ENCODE results near the gene ZEB2.

Gene ZEB2

DNA sequence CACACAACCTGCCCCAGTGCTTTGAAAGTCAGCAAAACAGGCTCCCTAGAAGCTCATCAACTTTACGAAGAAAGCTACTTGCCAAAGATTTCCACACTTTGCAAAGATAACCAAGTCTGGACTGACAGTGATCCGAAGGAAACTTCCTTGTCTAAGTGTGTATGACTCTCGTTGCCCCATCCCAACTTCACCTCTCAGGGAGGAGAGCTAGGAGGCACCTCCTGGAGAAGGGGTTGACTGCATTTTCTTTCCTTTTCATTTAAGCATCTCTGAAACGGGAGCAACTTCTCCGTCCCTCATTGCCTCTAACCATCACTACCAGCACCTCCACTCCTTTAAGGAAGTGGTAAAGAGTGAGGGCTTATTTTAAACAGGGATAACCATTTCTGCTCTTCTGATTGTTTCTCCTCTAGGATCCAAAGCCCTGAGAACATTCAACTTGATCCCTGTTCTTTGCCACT, 7.0 kb downstream of the ZEB2 start:
- DNase-seq (ENCODE audit: low spot score): no peak

GRCh38 chr2:144512470-144512869, 7.4 kb downstream of the ZEB2 start:
- no peak for DNase-seq (ENCODE audit: low spot score)

DNA sequence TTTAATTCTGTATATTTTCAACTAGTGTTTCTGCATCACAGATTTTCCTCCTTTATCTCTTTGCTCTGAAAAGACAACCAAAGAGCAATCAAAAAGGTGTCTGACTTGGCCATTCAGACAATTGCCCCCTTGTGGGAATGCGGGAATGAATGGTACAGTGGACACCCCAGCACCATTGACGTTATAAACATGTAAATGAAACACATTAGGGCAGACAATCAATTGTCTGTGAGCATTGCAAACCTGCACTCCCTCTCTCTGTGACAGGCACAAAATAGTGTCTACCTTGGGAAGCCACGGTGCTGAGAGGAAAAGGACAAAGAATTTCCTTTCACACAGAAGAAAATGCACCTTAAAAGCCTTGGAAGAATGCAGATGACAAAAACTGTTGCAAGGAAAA, 8.0 kb downstream of the ZEB2 start:
- no peak for DNase-seq (ENCODE audit: low spot score)

- no peak for DNase-seq (ENCODE audit: low spot score)
Observed at GRCh38 chr2:144511226-144511810, 8.6 kb downstream of the ZEB2 start.

DNA sequence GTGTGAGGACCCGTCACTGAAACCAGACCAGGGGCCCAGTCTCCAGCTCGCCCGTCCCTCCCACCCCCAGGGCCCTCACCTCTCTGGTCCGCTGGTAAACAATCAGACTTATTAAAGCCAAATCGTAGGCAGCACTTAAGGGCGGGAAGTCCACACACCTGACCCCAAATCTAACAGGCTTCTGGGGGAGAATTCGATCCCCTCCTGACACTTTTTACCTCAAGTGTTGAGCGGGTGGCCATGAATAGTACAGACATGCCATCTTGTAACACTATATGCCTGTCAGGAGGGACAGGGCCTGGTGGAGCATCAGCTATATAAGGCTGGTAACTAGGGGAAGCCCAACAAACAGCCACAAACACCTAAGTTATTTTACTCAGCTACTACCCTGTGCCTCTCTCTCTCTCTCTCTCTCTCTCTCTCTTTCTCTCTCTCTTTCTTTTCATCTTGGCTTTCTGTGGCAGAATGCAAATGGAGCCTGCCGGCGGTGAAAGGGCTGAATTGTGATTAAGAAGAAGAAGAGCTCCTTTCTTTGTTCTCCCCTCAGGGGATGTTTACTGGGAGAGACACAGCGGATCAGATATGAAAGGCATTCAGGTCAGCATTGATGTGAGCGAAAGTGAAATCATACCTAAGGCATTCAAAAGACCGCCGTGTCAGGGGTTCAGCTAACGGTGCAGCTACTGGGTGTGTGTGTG, 9.5 kb downstream of the ZEB2 start:
- DNase-seq (ENCODE audit: low spot score): no peak

GRCh38 chr2:144509879-144510221, 10.1 kb downstream of the ZEB2 start:
- DNase-seq (ENCODE audit: low spot score): no peak

DNA sequence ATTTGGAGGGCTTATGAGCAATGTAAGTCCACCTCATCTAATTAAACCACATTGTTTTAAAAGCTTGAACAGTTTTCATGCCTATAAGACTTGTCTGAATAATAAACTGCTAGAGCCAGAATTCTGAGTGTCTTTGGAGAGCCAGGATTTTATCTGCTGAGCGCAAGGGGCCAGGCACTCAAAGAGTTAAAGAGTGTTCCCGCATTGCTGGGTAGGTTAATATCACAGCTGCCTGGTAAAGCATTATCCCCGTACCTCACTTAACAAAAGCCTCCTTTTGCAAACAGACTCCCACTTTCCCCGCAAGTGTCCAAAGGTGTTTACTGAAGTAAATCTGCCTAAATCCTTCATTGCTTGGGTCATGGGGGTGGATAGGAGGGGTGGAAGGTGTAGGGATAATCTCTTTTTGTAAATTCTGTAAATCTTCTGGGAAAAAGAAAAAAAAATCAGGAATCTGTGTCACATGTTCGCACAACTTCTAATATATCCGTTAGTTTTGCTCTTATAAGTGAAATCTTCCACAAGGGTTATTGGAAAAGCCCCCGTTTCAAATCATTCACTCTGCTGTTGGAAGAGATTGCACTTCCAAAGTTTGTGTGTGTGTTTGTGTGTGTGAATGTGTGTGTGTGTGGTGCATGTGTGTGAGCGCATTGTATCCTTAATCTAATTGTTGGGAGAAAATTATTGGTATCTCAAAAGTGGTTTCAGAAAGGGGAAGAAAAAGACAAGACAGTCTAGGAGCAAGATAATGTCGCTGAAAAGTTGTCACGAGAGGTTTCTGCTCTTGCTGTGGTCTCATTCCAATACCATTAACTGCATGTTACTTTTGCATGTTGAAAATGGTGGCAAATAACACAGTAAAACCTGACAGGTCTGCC, 10.7 kb downstream of the ZEB2 start:
- DNase-seq (ENCODE audit: low spot score): no peak

DNA sequence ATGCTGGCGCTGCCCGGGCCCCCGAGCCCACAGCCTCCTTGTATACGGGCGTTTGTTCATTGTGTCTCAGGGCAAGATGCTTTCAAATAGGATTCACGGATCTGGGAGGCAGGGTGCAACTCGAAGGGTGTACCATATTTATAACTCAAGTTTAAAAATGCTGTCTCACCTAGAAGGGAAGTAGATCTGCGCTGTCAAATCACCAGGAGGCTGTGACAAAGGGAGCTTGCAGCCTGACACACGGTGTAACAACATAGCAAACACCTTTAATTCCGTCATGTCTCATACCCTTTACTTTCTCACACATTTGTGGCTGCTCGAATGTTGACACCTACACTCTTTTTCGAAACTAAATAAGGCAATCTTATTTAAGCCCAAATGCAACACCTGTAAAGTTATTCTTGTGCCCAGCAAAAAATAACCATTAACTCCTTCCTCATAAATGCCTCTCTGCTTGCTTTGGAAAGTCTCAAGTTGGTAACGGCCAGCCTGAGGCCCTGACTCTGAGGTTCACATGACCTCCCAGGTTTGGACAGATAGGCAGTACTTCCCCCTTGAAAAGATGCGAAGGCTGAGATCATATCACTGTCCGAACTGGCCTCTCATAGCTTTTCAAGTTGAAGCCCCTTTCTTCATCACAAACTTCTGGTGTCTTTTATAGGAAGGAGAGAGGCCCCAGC, 11.6 kb downstream of the ZEB2 start:
- no peak for DNase-seq (ENCODE audit: low spot score)

GRCh38 chr2:144507441-144508171, 12.3 kb downstream of the ZEB2 start:
- no peak for DNase-seq (ENCODE audit: low spot score)

DNA sequence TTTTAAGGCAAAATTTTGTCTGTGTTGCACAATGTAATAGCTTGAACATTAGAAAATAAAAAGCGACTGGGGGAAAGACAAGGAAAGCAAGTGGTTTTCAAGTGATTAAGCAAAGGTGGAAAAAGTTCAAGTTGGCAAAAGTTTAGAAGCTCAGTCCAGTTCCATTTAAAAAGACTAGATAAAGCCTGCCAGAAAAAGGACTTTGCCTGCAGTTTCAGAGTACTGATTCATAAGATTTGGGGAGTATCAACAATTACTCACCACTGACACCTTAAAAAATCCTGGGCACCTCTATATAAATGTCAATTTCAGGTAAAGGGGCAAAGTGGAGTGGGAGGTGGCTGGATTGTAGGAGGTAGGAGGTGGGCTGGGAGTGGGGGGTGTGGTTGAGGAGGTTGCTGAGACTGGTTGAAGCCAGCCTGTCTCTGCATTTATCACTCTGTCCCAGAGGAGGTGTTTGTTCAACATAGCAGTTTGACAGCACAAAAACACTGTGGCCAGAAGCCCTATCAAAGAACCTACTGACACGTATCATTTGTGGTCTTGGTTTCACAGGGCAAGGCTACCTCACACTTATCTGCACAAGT, 14.6 kb downstream of the ZEB2 start:
- no peak for DNase-seq (ENCODE audit: low spot score)

GRCh38 chr2:144504218-144504641, 15.7 kb downstream of the ZEB2 start:
- no peak for DNase-seq (ENCODE audit: low spot score)

DNA sequence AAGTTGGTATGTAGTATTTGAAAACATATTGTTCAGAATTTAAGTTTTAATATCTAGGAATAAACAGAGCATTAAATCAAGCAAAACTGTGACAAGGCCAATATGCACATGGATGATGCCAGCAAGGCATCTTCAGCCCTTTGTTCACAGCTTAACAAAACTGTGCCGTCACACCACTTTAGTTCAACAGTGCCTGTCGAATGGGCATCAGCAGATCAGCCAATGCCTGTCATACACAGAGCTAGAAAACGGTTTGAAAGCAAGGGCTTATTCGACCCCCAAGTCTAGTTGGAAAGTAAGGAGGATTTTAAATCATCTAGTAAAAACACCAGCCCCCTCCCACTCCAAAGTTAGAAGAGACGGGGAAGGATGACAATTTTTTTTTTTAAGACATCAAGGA, 16.7 kb downstream of the ZEB2 start:
- DNase-seq (ENCODE audit: low spot score): no peak

DNA sequence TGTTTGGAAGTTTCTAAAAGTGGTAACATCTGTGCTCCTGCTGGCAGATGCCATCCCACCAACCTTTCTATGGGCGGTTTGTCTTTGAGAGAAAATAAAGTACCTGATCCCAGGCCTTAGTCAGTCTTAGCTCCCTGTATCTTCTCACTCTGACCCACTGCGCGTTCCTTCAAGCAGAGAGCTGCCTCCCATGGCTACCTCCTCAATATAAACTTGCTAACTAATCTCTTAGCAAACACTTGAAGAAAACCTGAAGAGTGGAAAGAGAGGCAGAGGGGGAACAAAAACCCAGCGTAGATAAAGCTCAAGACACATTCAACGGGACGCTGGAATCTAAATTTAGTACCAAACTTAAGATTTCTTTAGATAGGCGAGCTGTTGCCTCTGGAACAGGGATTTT, 17.6 kb downstream of the ZEB2 start:
- no peak for DNase-seq (ENCODE audit: low spot score)

DNA sequence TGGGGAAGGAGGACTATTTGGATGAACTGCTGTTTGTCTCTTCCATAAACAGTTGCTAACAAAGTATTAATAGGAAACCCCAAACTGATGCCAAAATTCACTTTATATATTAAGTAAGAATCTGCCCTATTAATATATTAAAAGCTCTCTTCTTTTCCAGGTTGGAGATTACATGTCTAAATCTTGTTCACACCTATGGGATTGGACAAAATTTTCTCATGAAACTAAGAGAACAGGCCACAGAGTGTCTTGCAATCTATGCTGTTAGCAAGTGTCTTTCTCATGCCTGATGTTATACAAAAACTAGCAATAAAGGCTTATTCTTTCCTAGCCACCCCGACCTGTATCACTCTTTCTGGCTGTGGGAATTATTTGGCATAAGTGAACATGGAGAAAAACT, 18.3 kb downstream of the ZEB2 start:
- no peak for DNase-seq (ENCODE audit: low spot score)

- no peak for DNase-seq (ENCODE audit: low spot score)
Observed at GRCh38 chr2:144501118-144501517, 18.8 kb downstream of the ZEB2 start.

GRCh38 chr2:144500563-144500962, 19.4 kb downstream of the ZEB2 start:
- DNase-seq (ENCODE audit: low spot score): no peak

DNA sequence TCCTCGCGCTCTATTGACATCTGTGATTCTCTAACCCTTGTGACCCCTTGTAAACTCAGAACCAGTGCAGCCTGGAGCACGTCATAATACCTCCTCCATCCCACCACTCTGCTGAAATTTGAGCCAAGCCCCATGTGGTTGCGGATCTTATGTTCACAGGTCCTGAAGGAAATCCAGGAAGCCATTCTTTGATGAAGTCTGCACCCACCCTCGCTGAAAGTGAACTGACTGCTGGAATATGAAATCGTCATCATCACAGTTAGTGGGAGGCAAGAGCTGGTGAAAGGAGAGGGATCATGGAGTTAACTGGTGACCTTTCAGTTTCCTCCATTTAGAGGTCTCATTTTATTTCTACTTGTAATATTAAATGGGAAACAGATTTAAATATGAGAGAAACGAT, 21.6 kb downstream of the ZEB2 start:
- DNase-seq (ENCODE audit: low spot score): no peak

- DNase-seq (ENCODE audit: low spot score): no peak
Observed at GRCh38 chr2:144496977-144497598, 22.8 kb downstream of the ZEB2 start.

DNA sequence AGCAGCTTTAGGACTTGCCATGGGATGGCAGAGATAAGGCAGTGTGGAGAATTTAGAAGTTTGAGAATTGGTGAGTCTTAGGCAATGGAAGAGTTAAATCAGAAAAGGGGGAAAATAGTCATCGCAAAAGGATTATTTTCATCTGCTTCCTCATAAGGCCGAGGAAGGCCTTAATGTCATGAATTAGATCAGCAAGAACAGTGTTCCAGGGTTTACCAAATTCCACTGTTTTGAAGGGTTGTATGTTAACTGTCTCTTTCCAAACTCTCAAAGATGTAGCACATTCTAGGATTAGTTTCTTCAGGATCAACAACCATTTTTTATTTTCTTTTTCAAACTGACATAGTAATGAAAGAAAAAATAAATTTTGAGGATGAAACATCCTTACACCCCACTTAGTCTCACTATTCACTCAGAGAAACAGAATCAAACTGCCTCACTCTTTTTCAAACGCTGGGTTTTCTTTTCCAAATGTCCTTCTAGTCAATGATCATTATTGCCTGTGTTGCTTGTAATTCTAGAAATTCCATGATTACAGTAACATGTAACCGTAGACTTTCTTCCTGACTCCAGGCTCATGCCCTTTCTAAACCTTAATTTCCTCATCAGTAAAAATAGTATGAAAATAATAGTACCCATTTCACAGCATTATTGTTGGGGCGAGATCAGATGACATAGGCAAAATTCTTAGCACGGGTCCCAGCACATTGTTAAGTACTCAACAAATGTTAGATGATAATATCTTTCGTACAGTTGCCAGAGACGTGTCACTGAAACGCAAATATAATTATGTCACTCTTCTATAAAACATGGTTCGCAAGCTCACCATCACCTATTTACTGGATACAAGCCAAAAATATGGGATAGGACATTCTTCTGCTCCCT, 23.6 kb downstream of the ZEB2 start:
- no peak for DNase-seq (ENCODE audit: low spot score)
